CD4-positive, alpha-beta T cell treated with Interleukin-21 for 1 hour (primary cell): ENCODE results near the gene GPRASP1.
A peak's percentile ranks its signal among the peaks of the same experiment; 100 is the strongest.
"Not testable (repeated sequence)": the region's sequence is repeated elsewhere in the genome, so short reads cannot be mapped to it uniquely, and the experiment has no call there.

ENCODE experiments used
- DNase-seq: peaks from one replicate; pipeline ENCODE4 v3.0.0-alpha.2; 2020

The GPRASP1 gene

GRCh38 chrX:102651242-102652011 is at the start of gene GPRASP1:
Gene GPRASP1, plus strand, starts transcription at chrX:102651483. Its CDS starts 2,431 bp downstream, at chrX:102653914.
- peak; percentile 74 for DNase-seq

- no peak for DNase-seq
Measured at GRCh38 chrX:102604327-102604726, 47.0 kb upstream of the GPRASP1 start.

GRCh38 chrX:102606115-102606514 is 45.2 kb upstream of the GPRASP1 start:
- no peak for DNase-seq

GRCh38 chrX:102610905-102611304 is 40.4 kb upstream of the GPRASP1 start:
- DNase-seq, result no peak

- DNase-seq, result no peak
Measured at GRCh38 chrX:102624105-102624504, 27.2 kb upstream of the GPRASP1 start.

- DNase-seq, result peak; percentile 1
Measured at GRCh38 chrX:102627640-102628039, 23.6 kb upstream of the GPRASP1 start.

- no peak for DNase-seq
Measured at GRCh38 chrX:102637561-102637960, 13.7 kb upstream of the GPRASP1 start.

GRCh38 chrX:102650903-102651241 is 411 bp upstream of the GPRASP1 start:
- DNase-seq, result no peak

- DNase-seq, result peak; percentile 78
Measured at GRCh38 chrX:102652031-102652688, 877 bp downstream of the GPRASP1 start.

GRCh38 chrX:102654696-102655095 is 3.4 kb downstream of the GPRASP1 start:
- no peak for DNase-seq

GRCh38 chrX:102658556-102658955 is 7.3 kb downstream of the GPRASP1 start:
- DNase-seq, result no peak

GRCh38 chrX:102659790-102660757 is 8.8 kb downstream of the GPRASP1 start:
- DNase-seq, result peak; percentile 82

- DNase-seq, result not testable (repeated sequence)
Measured at GRCh38 chrX:102663820-102664219, 12.5 kb downstream of the GPRASP1 start.

GRCh38 chrX:102667034-102667433 is 15.8 kb downstream of the GPRASP1 start:
- DNase-seq, result not testable (repeated sequence)

GRCh38 chrX:102669526-102669925 is 18.2 kb downstream of the GPRASP1 start:
- DNase-seq, result no peak

GRCh38 chrX:102672856-102673255 is 21.6 kb downstream of the GPRASP1 start:
- no peak for DNase-seq

- DNase-seq, result not testable (repeated sequence)
Measured at GRCh38 chrX:102677479-102677878, 26.2 kb downstream of the GPRASP1 start.

- DNase-seq, result no peak
Measured at GRCh38 chrX:102684772-102685520, 33.7 kb downstream of the GPRASP1 start.

GRCh38 chrX:102694749-102695148 is 43.5 kb downstream of the GPRASP1 start:
- DNase-seq, result no peak

GRCh38 chrX:102696306-102696705 is 45.0 kb downstream of the GPRASP1 start:
- no peak for DNase-seq

GRCh38 chrX:102697494-102697893 is 46.2 kb downstream of the GPRASP1 start:
- no peak for DNase-seq
